NCI-H2227 (cell line): ENCODE data around the gene PCBD2.
"Not testable (repeated sequence)": the region's sequence is repeated elsewhere in the genome, so short reads cannot be mapped to it uniquely, and the experiment has no call there.

Experiments used
- DNase-seq: peaks from one replicate; lab custom pipeline; 2025; ENCODE audit not compliant: unreplicated experiment; lab: John Stamatoyannopoulos, UW

PCBD2 gene

DNA sequence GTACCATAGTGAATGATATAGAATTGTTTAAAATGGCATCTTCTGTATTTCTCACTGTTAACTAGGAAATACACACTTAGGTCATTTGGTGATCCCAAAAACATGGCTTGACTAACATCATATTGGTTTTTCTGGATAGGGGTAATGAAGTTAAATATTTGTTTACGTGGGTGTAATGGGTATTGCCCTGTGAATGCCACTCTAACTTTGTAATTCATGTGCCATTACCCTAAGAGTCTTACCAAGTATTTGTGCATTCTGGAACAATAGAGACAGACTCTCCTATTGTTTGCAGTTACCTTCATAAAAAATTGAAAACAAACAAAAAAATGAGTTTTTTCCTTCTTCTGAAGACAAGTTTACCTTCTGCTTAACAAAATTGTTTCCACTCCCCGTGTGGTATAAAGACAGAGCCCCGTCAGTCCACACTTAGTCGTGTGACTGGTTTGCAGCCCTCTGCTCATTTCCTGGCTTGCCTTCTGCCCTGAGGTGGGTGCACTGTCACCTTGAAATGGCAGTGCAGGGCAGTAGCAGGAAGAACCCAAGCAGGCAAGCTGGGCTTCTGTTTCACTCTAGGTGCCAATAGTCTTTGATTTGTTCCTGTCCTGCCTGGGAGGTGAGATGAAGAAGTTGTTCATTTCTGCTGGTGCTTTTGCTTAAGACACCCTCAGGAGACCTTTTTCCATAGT lies 53.1 kb downstream of the PCBD2 start:
- DNase-seq = no peak

DNA sequence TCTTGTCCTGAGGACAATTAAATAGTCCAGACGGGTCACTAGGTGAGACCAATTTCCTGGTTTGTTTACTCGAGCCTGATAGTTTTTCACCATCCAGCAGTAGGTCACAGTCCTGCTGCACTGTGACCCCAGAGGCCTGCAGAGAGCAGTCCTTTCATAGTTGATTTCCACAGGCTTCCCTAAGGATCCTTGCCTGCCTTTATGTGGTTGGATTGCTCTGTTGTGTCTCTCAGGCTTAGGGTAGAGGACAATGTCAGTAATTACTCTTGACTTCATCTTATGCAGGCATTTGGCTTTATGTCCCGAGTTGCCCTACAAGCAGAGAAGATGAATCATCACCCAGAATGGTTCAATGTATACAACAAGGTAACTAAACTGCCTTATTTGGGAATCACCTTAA lies 53.8 kb downstream of the PCBD2 start:
- DNase-seq = no peak

DNA sequence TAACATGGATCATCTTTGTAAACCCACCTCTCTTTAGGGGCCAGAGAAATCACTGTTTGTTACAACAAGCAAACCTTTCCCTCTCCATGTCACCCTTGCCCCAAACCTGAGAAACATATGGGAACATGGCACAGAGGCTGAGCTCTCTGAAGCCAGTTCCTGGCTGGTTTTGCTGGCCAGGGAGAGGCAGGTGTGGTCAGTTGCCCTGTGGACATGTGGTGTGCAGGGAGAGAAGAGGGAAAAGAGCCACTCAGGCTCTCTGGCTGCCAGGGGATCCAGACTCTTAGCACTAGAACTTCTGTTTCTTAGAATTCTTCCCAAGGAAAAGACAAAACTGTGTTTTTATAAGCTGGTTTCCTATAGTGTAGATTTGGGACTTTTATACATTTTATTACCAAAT lies 58.2 kb downstream of the PCBD2 start:
- DNase-seq = no peak

DNA sequence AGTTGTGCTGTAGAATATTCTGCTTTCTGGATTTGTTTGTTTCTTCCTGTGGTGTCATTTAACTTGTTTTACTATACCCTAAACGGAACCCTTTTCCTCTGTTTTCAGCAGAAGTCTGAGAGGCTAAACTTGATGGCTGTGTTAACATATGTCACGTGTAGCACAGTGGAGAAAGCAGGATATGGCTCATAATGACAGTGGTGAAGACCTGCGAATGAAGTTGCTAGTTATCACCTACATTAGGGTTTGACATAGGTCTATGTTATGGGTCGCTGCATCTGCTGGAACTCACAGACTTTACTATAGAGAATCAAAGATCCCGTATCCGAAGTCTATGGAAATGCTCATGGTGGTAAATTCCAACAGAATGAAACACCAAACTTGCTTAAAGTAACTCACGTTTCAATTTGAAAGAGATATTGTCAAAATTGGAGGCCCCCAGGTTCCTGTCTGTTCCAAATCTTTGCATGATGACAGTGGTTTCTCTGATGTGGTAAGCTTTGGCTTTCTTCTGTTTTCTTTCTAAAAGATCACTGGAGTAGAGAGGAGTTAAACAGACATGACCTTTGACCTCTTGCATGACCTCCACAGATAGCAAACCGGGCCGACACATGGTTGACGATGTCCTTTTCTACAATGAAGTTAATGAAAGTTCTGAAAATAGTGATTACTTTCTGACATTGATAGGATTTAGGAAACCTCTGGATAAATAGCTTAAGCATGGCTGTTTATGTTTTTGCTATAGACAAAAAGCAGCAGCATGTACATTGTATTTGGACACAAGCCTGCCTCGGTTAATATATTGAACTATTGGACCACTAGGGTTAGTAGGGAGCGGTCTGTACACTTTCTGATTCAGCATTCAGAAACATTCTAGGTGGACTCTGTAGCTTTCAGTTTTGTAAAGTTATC lies 59.7 kb downstream of the PCBD2 start:
- no peak for DNase-seq

DNA sequence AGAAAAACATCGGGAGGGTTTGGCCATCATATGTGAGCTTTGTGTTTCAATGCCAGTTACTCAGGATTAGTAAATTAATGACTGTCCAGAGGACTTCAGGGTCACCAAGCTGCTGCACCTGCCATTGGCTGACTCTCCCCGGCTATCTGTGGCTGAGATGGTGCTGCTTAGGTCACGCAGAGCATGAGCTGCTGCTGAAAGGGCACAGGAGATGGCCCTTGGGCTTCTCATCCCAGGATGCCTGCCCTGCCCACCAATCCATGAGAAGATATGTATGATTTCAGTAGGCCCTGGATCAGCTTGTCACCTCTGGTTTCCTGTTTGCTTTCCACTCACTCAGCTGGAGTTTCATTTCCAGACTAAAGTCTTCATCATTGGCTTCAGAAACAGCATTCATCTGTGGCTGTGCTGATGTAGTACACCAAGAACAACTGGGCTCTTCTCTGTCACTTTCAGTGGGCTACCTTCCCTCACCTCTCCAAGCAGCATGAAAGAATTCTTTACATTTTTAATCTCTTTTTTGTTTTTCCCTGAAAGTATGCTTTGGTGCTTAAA lies 60.4 kb downstream of the PCBD2 start:
- no peak for DNase-seq

DNA sequence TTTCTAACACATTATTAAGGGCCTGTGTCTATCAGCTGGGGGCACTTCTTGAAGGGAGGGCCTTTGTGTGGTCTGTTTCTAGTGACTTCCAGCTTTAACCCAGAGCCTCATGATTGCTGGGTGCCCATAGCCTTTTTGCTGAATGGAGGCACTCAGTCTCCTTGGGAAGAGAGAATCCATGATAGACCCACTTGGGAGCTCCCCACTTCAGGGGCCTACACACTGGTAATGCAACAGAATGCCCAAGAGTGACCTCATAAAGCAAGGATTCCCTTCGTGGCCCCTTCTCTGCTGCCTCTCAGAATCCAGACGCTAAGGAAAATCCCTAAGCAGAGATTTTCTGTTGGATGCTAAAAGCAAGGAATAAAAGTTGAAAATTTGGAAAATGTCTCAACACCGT lies 62.7 kb downstream of the PCBD2 start, which contains the start of gene CATSPER3:
Gene CATSPER3, plus strand, starts transcription at position 301 of the 400 bp plus-strand sequence. Its CDS starts 85 bp downstream, at position 386.
- DNase-seq = no peak

DNA sequence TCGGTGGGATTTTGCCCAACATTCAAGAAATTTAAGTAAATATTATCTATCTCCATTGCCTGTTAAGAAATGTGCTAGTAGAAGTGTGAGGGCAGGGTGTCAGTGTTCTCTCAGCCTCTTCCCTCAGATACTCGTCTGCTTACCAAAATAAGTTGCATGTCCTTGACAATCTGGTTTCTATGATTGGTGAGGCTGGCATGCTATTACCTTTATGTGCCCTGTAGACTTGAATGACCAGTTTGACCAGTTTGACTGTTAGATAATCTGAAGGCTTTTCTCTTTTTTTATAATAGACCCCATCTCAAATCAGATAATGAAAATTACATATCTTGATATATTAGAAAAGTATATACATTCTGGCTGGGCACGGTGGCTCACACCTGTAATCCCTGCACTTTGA lies 63.1 kb downstream of the PCBD2 start:
- no peak for DNase-seq

DNA sequence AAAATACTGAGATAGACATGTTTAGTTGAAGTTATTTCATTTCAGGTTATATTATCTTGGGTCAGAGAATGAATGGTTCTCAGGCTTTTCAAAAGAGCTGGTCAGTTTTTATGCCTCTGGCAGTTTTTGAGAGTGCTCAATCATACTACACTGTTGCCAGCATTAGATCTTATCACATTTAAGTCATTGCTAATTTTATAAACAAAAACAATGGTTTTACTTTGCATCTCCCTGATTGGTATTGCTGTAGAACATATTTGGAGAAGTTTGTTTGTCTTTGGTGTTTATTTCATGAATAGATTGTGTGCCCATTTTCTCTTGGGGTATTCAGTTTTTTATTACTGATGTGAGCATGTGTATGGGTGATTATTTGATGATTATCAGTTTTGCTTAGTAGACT lies 64.2 kb downstream of the PCBD2 start:
- DNase-seq = no peak

DNA sequence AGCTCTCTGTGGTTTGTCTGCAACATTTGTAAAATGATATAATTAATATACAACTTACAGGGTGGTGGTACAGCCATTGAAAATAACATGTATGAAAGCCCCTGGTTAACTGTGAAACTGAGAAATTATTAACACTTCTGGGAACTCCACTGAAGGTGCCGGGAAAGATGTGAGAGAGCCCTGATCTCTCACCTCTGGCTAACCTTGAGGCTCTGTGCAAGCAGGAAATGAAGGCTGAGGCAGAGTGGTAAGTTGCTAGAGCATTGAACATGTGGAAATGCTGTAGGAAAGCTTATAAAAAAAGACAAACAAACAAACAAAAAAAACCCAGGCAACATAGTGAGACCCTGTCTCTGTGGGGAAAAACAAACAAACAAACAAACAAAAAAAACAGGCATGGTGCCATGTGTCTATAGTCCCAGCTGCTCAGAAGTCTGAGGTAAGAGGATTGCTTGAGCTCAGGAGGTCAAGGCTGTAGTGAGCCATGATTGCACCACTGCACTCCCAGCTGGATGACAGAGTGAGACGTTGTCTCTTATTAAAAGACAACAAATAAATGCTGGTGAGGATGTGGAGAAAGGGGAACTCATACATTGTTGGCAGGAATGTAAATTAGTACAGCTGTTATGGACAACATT lies 70.3 kb downstream of the PCBD2 start:
- no peak for DNase-seq

DNA sequence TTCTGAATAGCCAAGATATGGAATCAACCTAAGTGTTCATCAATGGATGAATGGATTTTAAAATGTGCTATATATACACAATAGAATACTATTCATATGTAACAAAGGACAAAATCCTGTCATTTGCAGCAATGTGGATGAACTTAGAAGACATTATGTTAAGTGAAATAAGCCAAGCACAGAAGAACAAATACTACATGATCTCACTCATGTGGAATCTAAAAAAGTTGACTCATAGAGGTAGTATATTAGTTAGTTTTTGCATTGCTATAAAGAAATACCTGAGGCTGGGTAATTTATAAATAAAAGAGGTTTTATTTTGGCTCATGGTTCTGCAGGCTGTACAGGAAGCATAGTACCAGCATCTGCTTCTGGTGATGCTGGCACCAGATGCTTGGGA lies 70.9 kb downstream of the PCBD2 start:
- no peak for DNase-seq

DNA sequence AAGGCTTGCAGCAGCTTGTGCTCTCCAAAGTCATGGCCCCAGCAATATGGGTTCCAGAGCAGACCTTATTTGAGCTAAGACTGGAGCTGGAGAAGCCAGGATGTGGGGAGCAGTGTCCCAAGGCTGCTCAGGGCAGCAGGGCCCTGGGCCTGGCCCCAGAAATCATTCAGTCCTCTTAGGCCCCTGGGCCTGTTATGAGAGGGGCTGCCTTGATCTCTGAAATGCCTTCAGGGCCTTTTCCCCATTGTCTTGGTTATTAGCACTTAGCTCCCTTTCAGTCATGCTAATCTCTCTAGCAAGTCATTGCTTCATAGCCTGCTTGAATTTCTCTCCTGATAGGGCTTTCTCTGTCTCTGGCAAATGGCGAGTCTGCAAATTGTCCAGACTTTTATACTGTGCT lies 71.9 kb downstream of the PCBD2 start:
- no peak for DNase-seq

DNA sequence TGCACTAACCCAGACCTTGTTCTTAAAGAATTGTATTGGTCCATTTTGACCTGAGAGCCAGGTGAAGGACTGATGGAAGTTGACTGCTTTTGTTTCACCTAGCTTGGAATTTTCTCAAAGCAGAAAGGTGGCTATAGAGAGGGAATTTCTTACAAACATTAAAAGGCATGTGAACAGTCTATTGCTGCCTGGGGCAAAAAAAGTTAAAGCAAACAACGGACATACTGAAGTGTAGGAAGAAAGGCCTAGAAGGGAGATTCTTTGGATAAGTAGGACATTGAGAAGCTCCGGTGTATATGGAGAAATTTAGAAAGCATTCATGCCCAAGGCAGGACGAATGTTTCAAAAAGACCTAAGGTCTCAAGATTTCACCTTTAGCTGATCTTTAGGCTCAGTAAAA lies 74.5 kb downstream of the PCBD2 start:
- no peak for DNase-seq

DNA sequence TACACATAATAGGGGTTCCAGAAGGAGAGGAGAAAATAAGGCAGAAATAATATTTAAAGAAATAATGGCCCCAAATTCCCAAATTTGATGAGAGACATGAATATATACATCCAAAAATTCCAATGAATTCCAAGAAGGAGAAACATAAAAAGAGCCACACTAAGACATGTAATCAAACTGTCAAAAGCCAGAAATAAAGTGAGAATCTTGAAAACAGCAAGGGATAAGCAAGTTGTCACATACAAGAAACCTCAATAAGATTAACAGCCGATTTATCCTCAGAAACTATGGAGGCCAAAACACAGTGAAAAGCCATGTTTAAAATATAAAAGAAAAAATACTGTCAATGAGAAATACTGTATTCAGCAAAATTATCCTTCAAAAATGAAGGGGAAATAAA lies 77.3 kb downstream of the PCBD2 start:
- no peak for DNase-seq

DNA sequence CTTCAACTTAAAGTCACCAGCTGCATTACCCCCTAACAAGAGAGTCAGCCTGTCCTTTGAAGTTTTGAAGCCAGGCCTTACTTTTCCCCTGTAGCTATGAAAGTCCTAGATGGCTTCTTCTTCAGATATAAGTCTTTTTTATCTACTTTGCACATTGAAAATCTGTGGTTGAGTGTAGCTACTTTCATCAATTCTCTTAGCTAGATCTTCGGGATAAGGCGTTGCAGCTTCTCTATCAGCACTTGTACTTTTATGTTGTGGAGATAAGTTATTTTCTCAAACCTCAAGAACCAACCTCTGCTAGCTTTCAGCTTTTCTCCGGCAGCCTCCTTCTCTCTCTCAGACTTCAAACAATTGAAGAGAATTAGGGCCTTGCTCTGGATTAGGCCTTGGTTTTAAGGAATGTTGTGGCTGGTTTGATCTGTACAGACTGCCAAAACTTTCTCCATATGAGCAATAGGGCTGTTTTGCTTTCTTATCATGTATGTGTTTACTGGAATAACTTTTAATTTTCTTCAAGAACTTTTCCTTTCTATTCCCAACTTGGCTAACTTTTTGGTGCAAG lies 84.4 kb downstream of the PCBD2 start:
- DNase-seq = no peak

DNA sequence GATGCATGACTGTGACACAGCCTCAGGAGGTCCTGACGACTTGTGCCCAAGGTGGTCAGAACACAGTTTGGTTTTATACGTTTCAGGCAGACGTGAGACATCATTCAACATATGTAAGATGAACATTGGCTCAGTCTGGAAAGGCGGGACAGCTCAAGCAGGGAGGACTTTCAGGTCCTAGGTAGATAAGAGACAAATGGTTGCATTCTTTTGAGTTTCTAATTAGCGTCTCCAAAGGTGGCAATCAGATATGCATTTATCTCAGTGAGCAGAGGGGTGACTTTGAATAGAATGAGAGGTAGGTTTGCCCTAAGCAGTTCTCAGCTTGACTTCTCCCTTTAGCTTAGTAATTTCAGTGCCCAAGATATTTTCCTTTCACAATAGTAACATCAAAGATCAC lies 85.3 kb downstream of the PCBD2 start:
- not testable (repeated sequence) for DNase-seq

DNA sequence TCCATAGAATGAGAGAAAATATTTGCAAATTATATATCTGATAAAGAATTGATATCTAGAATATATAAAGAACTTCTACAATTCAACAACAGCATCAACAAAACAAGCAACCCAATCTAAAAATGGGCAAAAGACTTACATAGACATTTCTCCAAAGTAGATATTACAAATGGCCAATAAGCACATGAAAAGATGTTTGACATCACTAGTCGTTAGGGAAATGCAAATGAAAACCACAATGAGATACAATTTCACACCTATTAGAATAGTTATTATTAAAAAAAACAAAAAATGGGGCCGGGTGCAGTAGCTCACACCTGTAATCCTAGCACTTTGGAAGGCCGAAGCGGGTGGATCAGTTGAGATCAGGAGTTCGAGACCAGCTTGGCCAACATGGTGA lies 87.2 kb downstream of the PCBD2 start:
- no peak for DNase-seq

DNA sequence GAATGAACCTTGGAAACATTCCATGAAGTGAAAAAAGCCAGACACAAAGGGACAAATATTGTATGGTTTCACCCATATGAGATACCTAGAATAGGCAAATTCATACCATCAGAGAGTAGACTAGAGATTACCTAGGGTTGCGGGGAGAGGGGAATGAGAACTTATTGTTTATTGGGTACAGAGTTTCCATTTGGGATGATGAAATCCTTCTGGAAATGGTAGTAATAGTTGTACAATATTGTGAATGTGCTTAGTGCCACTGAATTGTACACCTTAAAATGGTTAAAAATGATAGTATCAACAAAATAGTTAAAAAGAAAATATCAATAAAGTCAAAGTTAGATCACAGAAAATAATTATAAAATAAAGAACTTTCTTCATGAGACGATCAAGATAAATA lies 88.2 kb downstream of the PCBD2 start:
- no peak for DNase-seq

DNA sequence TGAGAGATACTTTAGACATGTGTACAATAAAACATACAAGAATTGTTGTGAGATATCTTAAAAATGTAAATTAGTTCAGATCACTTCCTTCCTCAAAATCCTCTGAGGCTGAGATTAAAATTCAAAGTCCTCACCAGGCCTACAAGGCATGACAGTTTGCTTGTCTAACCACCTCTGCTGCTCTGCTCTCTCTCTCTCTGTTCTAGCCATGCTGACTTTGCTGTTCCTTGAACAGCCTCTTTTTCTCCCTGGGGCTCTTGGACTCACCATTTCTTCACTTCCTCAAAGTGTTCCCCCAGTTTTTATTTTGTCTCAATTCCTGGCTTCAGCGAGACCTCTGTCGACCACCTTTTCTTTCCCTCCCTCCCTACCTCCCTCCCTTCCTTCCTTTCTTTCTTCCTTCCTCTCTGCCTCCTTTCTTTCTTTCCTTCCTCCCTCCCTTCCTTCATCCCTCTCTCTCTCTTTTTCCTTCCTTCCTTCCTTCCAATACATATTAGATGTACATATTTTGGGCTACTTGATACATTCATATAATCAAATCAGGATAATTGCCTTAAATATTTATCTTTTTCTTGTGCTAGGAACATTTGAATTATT lies 89.7 kb downstream of the PCBD2 start:
- DNase-seq = no peak

DNA sequence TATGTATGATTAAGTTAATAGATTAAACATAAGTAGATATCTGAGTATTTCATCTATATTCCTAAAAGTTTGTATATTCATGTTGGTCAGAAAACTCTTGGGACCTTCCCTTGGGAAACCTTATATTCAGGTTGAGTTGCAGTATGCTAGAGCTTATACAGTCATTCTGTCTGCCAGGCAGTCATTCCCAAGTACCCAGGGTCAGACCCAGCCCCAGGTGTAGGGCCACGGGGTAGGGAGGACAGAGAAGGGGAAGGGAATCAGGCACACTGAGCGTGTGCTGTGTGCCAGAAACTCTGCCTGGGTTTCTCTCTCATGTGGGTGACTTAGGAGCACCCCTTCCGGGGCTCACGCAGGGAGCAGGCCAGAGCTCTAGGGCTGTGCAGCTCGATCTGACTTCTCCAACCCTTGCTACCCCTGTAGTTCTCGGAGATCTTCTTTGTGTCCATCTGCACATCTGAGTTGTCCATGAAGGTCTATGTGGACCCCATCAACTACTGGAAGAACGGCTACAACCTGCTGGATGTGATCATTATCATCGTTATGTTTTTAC lies 91.0 kb downstream of the PCBD2 start:
- no peak for DNase-seq

DNA sequence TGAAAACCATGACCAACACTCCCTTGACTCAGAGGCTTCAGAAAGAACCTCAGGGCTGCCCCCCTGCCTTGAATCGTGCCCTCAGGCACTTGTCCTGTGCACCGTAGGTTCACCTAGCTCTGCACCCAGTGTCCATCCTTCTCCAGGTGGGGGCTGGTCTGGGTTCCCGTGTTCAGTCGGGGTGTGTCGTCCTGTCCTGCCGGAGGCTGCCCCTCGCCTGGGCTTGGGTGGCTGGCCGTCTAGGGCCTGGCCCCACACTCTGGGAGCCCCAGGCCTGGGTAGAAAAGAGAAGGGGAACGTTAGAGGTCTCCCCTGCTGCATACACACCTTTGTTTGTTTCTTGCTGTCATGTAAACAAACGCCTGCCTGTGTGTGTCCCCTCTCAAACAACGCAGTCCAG lies 92.1 kb downstream of the PCBD2 start:
- DNase-seq = no peak

DNA sequence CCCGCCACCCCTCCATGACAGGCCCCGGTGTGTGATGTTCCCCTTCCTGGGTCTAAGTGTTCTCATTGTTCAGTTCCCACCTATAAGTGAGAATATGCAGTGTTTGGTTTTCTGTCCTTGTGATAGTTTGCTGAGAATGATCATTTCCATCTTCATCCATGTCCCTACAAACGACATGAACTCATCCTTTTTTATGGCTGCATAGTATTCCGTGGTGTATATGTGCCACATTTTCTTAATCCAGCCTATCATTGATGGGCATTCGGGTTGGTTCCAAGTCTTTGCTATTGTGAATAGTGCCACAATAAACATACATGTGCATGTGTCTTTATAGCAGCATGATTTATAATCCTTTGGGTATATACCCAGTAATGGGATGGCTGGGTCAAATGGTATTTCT lies 93.1 kb downstream of the PCBD2 start:
- DNase-seq = not testable (repeated sequence)
